H1 (cell line): Measurements from ENCODE around the gene ARHGEF16. TPM values are rescaled to one million over a fixed set of nuclear protein-coding genes. Genes with fewer than 3 reads are reported as not detected.

ENCODE experiments used
- ATF3 ChIP-seq: IDR thresholded peaks from 2 replicates; pipeline ENCODE4 v1.6.1; 2011; ENCODE audit warnings: low read depth, mild to moderate bottlenecking, low read length; ENCODE audit not compliant: insufficient read depth
- CHD7 ChIP-seq: fragments of 300-600 bp; sonication (generic); IDR thresholded peaks from 2 replicates; pipeline ENCODE4 v1.7.1; 2012; ENCODE audit warnings: low read length, moderate library complexity, mild to moderate bottlenecking, inconsistent platforms; ENCODE audit not compliant: insufficient replicate concordance
- POLR2AphosphoS5 ChIP-seq: IDR thresholded peaks from 2 replicates; pipeline ENCODE4 v1.6.1; 2011; ENCODE audit warnings: low read depth, low read length
- RBBP5 ChIP-seq: IDR thresholded peaks from 2 replicates; pipeline ENCODE4 v1.7.1; 2012; ENCODE audit warnings: low read depth, mild to moderate bottlenecking, inconsistent platforms, low read length, moderate library complexity, borderline replicate concordance
- RXRA ChIP-seq: IDR thresholded peaks from 2 replicates; pipeline ENCODE4 v1.6.1; 2011; ENCODE audit warnings: low read depth, mild to moderate bottlenecking, low read length, moderate library complexity; ENCODE audit not compliant: insufficient read depth
- polyA plus RNA-seq, 7 experiments: library from polyadenylated mRNA; depleted of rRNA in 3 of 7; stranded (reverse) in 5 of 7; unstranded in 2 of 7; fragments of >200 nt in 5 of 7; fragments of 200-250 nt in 2 of 7; gene quantifications; 1 replicate in 5 of 7; 2 replicates in 1 of 7; 4 replicates in 1 of 7; pipeline versions ENCODE4 v1.2.1 to v1.2.3, GENCODE V29; 2011 to 2013; ENCODE audit warnings: missing spikeins in 2 of 7, mixed read lengths in 2 of 7
- total RNA-seq: library from RNA; stranded (reverse); fragmentation: NEBNext Ultra II Directional; extraction: Animal tissue kit (Norgen Biotek cat#: 25700); gene quantifications from 2 replicates; pipeline ENCODE4 v1.2.1, GENCODE V29; 2021

ARHGEF16 gene
- total and polyA plus RNA-seq, 2 of the 8 experiments (the other 6 are each of a cell fraction or from before 2014, with no cell fraction given) = 18.3 to 20.7 TPM

GRCh38 chr1:3466366-3467075 is 12.1 kb downstream of the ARHGEF16 start (continued):
- TF ChIP-seq CHD7 (no peak), POLR2AphosphoS5 (no peak), RBBP5 (no peak), RXRA (no peak), ATF3 (no peak)
